Activated naive CD4-positive, alpha-beta T cell treated with anti-CD3 and anti-CD28 coated beads, Interleukin-2, amount 50 U/mL, for 72 hours (primary cell): ENCODE results near the gene RAX. TPM values are rescaled to one million over a fixed set of nuclear protein-coding genes. Genes with fewer than 3 reads are reported as not detected.

Experiments
- ATAC-seq, 2 donors: fragments of 150-1000 bp; cut with Tn5 transposase; 2 replicates each; pipeline ENCODE4 v1.10.0; 2021; ENCODE audit warnings: mild to moderate bottlenecking in 2 of 2, moderate library complexity in 2 of 2
- DNase-seq, 2 donors: peaks; one replicate each; pipeline ENCODE4 v3.0.0; 2021 to 2022; ENCODE audit warnings: low spot score in 2 of 2
- H3K27ac Mint-ChIP-seq, 2 donors: one replicate each; pipeline ENCODE4 v1.8.0; 2022; ENCODE audit warnings: mild to moderate bottlenecking in 2 of 2, mixed read lengths in 2 of 2
- H3K36me3 Mint-ChIP-seq, 2 donors: one replicate each; pipeline ENCODE4 v1.8.0; 2022; ENCODE audit warnings: mixed read lengths in 2 of 2
- H3K9me3 Mint-ChIP-seq, 2 donors: one replicate each; pipeline ENCODE4 v1.8.0; 2022; ENCODE audit warnings: mixed read lengths in 2 of 2
- total RNA-seq, 2 donors: library from RNA; stranded (reverse); gene quantifications; one replicate each; pipeline ENCODE4 v1.2.3, GENCODE V29; 2022

RAX gene
- total RNA-seq, 2 donors from 2014 or later: 0.56 TPM; not detected in 1

DNA sequence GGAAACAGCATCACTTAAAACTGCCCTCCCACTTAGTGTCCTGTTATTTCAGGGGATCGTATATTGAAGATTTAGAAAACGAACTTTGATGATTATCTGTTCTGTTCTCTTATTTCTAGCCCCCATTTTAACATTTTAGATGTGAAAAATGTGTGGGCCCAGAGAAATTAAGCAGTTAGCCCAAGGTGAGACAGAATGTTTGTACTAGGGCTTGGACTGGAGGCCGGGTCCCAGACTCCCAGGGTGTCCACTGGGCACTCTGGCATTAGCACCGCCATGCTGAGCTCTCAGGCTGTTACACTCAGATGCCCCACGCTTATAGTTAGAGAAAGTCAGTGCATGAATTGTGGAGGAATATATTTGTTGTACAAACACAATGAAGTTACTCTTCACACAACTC, 5.5 kb upstream of the RAX start:
- DNase-seq: no peak
- Mint-ChIP-seq H3K9me3 (no peaks in the 10 kb centered on the region), H3K27ac (no peak overlapping the region), H3K36me3 (peaks cover 0 to 6% of the 10 kb centered on the region in 2 donors)
- peak in 1 of 2 donors; percentile 9 for ATAC-seq

DNA sequence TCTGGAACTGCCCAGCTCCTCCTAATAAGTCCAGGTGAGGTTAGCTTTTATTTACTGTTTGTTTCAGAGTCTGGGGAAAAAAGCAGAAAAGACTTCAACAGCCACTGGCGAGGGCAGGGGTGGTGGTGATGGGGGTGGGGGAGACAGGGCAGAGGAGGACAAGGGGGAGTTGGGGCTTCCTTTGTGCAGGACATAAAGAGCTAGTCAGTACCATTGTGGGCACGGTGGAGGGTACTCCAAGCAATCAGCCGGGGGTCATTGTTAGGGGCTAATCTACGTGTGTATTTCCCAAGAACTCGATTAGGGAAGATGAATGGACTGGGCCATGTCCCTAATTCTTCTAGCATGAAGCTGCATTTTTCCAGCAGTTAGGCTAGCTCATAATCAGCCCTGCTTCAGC, 2.8 kb upstream of the RAX start:
- Mint-ChIP-seq H3K36me3 (peaks cover 0 to 6% of the 10 kb centered on the region in 2 donors), H3K9me3 (no peaks in the 10 kb centered on the region), H3K27ac (no peak overlapping the region)
- no peak for DNase-seq
- no peak for ATAC-seq

DNA sequence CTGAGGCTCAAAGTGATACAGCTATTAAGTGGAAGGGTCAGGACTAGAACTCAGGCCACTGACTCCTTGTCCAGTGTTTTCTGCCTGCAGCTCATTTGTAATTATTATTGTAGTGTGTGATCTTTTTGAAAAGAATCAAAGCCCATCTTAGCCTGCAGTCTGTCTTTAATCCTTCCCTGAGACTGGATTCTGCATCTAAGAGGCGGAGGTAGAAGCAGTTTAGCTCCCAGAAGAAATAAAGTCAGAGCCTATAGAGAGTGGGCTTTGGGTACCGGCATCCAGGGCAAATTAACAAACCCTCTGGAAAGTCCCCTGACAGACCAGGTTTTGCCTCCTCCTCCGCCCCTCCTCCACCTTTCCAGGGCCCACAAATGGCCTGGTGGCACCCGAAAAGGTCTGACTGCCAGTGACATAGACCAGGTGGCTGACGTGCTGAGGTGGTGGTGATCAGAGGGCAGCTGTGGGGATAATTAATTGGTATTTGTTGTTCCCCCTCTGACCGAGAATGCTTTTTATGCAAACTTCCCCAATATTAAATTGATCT, 2.2 kb upstream of the RAX start:
- H3K27ac Mint-ChIP-seq: no peak overlapping the region
- no peak for DNase-seq
- no peaks in the 10 kb centered on the region for H3K9me3 Mint-ChIP-seq
- ATAC-seq: no peak
- peaks cover 0 to 6% of the 10 kb centered on the region in 2 donors for H3K36me3 Mint-ChIP-seq

DNA sequence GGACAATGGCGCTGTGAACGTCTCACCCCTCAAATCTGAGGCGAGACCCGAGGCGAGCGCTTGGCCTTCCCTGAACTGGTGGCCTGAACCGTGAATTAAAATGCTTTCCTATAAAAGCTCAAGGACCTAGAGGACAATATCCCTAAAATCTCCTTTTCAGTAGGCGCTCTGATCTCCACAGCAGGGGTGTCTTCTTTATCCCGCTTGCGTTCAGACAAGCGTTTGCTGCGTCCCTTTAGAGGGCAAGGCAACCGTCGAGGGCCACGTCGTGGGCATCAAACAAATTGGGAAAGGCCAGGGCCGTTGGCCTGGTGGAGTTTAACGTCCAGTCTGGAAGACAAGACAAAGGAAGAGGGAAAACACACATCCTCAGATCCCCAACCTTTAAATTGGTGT, 1.3 kb upstream of the RAX start:
- DNase-seq (no peak), ATAC-seq (no peak)
- H3K9me3 Mint-ChIP-seq: no peaks in the 10 kb centered on the region
- H3K27ac Mint-ChIP-seq: no peak overlapping the region
- H3K36me3 Mint-ChIP-seq: peaks cover 0 to 9% of the 10 kb centered on the region in 2 donors

DNA sequence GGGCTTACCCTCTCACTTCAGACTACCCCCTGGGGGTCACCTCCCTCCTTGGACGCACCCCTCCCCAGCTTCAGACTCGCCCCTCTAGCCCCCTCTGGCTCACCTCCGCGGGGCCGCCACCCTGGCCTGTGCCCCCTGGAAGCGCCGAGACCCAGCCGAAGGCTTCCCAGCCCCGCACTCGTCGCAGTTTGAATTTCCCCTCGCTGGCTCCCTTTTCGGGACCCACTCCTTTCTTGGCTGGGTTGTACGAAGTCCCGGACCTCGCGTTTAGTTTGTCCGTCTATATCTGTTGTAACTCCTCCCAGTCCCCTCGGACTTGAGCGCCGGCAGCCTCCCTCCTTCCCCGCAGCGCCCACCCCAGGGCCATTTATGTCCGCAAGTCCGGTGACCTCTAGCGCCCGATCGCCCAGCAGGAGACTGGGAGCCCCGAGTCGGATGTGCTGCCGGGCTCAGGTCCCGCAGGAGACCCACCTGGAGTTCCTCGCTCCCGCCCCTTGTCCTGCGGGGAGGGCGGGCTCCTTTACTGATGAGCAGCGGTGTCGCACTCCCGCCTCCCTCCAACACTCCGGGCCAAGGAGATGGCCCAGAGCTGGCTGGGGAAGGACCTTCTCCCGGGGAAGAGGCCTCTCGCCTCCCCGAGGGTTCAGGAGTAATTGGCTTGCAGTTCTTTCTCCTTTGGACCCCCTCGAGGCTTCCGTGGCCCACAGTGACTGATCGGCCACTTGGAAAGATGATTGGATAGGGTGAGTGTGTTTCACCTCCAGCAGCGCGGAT, 692 bp upstream of the RAX start:
- peaks cover 0 to 11% of the 10 kb centered on the region in 2 donors for H3K36me3 Mint-ChIP-seq
- no peaks in the 10 kb centered on the region for H3K9me3 Mint-ChIP-seq
- DNase-seq (peak in 1 of 2 donors; percentile 8), ATAC-seq (no peak)
- H3K27ac Mint-ChIP-seq: no peak overlapping the region

DNA sequence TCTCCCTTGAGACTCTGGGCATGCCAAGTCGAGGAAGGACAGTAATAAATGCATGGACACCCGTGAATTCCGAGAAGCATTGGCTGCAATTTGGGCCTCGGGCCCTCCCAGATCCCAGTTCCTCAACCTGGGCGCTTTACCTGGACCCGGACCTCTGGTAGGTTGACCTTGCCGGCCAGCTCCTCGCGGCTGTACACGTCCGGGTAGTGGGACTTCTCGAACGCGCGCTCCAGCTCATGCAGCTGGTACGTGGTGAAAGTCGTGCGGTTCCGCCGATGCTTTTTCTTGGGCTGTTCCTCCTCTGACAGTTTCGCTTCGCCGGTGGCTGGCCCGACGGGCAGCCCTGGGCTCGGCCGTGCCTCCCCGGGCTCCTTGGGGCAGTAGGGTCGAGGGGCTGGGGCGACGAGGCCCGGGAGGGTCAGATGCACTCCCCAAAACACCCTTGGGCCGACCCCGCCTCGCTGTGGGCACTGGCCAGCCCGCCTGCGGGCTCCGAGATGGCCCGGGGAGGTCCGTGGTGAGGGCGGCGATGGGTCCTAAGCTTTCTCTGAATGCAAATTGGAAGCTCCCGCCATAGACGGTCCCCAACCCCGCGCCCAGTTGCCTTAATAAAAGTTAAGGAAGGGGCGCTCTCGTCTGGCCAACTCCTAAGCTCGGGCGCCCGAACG, 899 bp downstream of the RAX start:
- ATAC-seq: peak in 1 of 2 donors; percentile 25
- H3K36me3 Mint-ChIP-seq: peaks cover 0 to 11% of the 10 kb centered on the region in 2 donors
- no peak for DNase-seq
- no peak overlapping the region for H3K27ac Mint-ChIP-seq
- no peaks in the 10 kb centered on the region for H3K9me3 Mint-ChIP-seq

DNA sequence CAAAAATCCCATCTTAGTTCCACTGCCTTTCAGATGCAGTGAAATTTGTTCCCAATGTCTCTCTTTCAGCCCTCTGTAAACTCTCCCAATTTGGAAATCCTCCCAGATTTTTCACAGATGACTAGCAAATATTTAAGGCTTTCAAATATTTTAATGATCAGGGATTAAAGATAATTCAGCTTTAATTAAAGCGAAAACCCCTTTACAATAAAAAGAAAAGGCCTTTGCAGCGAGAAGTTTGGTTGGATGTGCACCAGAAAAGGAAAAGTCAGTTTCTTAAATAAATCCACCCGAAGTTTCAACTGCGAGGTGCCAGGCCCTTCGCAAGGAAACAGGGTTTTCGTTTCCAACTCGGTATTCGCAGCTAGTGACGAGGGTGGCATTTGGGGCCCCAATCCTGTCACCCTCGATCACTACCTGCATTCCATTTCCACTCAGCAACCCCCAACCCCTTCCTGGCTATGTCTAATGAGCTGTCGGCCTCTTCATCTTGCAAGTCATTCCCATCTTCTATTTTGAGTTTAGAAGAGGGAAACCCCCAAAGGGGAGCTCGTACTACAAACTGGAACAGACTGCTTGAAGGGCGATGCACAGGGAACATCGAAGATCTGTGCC, 1.5 kb downstream of the RAX start:
- no peaks in the 10 kb centered on the region for H3K9me3 Mint-ChIP-seq

DNA sequence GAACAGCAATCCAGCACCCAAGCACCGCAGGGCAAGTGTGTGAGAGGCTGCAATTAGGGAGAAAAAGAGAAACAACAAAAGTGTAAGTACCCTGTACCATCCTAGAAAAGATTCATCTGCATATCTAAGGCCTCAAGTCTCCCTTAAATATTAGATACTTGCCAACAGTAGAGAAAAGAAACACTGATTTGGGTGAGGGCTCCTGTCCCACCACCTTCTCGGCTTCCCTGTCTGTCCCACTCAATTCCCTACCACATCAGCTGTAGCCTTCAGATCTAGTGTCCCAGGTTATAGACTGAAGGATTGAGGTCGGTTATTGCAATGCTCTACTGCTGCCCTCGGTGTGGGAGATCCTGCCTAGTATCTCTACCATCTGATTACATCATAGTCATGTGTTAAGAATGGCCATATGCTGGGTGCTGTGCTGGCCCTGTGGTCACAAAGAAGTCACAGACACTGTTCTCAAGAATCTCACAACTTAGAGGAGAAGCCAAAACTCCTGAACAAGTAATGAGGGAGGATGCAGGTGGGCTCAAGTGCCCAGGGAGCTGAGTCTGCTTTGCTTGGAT, 2.5 kb downstream of the RAX start:
- Mint-ChIP-seq H3K9me3 (no peaks in the 10 kb centered on the region), H3K36me3 (peaks cover 0 to 11% of the 10 kb centered on the region in 2 donors), H3K27ac (no peak overlapping the region)
- no peak for ATAC-seq
- DNase-seq: no peak

More for the DNA sequence above, 1.5 kb downstream of the RAX start:
- peaks cover 0 to 11% of the 10 kb centered on the region in 2 donors for H3K36me3 Mint-ChIP-seq
- ATAC-seq: peak in 1 of 2 donors; percentile 26
- H3K27ac Mint-ChIP-seq: no peak overlapping the region
- DNase-seq: peak in 1 of 2 donors; percentile 8

DNA sequence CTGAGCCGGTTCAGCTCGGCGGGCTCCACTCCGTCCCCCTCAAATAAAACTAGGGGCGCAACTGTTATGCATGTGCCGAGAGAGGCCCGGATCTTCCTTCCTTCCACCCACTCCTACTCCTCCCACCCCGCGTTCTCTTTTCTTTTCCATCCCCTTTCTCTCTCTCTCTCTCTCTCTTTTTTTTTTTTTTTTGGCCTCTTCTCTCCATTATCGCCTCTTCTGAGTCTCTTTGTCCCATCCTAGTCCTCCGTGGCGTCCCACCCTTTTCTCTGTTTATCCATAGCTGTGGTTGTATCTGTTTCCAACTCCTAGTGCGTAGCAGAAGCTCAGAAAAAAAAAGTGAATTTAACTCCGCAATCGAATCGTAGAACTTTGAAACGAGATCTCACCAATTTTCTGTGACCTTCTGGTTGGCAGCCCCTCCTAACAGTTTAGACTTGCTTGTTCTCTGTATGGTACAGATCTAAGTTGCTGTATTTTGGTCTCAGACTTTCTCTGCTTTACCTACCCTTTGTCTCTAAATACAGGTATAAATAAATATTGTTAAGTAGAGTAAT, 3.6 kb downstream of the RAX start:
- peaks cover 0 to 9% of the 10 kb centered on the region in 2 donors for H3K36me3 Mint-ChIP-seq
- H3K9me3 Mint-ChIP-seq: no peaks in the 10 kb centered on the region
- peak overlapping the region in 1 of 2 donors; percentile 37 for H3K27ac Mint-ChIP-seq
- ATAC-seq: no peak
- DNase-seq: no peak

DNA sequence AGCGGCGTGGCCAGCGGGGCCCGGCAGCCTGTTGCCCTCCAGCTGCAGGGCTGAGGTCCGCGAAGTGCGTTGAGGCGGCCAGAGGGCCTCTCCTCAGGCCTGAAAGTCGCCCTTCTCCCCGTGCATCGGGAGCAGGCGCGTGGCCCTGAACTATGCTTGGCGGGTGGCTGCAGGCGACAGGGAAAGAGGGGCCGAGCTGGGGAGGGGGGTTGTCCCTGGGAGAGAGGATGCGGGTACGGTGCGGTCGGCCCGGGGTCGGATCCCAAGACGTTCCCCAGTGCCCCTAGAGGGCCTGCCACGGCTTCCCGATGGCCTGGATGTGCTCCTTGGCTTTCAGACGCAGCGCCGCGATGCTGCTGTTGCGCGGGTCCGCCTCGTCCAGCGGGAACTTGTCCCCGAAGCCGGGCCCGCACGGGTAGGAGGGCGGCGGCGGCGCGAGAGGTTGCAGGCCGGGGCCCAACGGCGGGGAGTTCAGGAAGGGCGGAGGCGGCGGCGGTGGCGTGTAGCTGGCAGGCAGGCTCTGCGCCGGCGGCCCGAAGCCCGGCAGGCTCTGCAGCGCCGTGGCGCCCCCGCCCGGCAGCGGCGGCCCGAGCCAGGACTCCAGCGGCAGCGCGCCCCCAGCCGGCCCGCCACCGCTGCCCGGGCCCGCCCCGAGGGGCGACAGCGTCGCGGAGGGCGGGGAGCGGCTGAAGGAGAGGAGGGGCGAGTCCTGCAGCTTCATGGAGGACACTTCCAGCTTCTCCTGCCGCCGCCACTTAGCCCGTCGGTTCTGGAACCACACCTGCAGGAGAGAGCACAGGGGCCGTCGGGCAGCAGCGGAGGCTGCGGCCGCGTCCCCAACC, 4.3 kb downstream of the RAX start:
- Mint-ChIP-seq H3K9me3 (no peaks in the 10 kb centered on the region), H3K36me3 (peaks cover 0 to 8% of the 10 kb centered on the region in 2 donors), H3K27ac (no peak overlapping the region)
- DNase-seq (peak in 1 of 2 donors; percentile 70), ATAC-seq (peak; percentile 67 to 75)

DNA sequence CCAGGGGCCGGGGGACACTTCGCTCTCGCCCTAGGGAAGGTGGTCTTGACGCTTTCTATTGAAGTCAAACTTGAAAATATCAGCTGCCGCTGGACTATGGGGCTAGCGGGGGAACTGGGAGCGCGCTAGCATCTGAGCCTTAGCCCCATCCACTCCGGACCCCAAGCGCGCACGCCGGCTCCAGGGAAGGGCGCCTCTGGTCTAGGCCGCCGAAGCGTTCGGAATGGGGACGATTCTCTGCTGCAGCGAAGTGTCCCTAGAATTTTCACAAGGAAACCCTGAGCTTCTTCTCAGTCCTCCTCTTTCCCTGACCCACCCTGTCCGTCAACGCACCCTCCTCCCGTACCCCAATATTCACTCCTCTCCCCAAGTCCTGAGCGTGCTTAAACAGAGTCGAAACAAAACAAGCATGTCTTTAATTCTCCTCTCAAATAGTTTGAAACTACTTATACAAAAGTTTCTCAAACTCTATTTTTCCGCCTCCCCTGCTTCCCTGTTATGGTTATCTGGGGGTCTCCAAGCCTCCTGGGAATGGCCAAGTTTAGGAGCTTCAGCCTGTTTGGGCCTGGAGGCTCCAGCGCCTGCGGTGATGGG, 5.0 kb downstream of the RAX start:
- H3K36me3 Mint-ChIP-seq: peaks cover 0 to 15% of the 10 kb centered on the region in 2 donors
- ATAC-seq (no peak), DNase-seq (peak in 1 of 2 donors; percentile 11)
- H3K27ac Mint-ChIP-seq: no peak overlapping the region
- H3K9me3 Mint-ChIP-seq: no peaks in the 10 kb centered on the region

DNA sequence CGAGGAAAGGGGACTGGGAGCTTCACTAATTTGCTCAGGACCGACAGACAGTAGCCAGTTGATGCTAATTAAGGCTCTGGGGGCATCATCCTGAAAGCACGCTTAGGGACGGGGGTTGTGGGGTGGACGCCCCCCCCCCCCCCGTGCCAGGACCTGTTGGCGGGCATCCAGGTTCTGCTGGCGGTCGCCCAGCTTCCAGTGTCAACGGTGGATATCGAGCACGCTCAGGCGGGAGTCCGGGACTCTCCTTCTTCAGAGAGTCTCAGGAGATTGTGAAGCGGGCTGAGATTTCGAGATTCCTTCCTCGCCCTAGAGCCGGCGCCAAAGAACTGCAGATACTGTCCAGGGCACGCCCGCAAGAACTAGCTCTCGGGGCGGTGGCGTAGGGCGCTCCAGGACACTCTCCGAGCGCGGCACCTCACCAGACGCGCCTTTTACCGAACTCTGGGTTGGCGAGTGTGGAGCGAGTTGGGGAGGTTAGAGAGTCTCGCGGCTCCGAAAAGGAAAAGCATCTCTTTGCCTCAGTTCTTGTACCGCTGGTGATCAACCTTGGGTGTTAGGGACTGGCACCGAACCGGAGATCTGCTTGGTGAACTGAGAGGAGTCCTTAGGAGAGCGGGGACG, 5.6 kb downstream of the RAX start:
- ATAC-seq (no peak), DNase-seq (peak in 1 of 2 donors; percentile 17)
- Mint-ChIP-seq H3K27ac (no peak overlapping the region), H3K36me3 (peaks cover 0 to 16% of the 10 kb centered on the region in 2 donors), H3K9me3 (no peaks in the 10 kb centered on the region)

DNA sequence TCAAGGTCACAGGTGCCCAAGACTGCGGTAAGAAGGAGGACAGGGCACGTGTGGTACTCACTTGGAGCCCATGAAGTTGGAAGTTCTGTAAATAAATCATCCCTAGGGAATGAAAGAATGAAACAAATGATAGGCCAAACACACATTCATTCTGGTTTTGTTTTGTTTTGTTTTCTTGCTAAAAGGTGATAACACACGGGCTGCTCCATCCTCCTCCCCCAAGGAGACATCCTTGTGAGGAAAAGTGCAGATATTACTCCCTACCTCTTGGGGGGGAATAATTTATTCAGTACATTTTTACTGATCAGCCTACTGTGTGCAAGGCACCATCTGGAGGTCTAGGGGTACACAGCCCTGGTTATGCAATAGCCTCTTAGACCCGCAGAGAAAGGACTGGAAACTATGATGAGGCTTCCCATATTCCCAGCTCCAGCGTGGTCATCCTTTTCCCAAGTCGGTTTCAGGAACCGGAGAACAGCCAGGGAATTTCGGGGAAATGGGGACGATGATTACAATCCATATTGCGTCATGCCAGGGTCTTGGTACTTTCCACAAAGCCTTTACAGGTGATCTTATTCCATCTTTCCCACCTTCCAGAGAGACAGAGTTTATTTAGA, 6.3 kb downstream of the RAX start:
- Mint-ChIP-seq H3K27ac (no peak overlapping the region), H3K36me3 (peaks cover 0 to 16% of the 10 kb centered on the region in 2 donors)
- ATAC-seq: no peak

DNA sequence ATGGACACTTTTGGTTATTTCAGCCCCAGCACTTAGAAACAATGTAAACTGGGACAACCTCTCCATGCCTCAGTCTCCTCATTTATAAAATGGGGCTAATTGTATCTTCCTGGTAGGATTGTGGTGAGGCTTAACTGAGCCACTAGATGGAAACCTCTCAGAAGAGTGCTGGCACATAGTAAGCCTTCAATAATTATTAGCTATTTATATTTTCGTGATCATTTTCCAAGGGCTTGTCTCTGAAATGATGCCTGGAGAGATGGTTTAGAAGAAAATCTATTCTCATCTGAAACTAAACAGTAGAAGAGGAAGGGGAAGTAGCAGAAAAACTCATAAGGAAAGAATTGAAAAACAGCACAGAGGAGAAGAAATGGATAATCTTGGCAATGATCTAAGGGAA, 6.8 kb downstream of the RAX start:
- ATAC-seq (no peak), DNase-seq (no peak)
- Mint-ChIP-seq H3K27ac (no peak overlapping the region), H3K36me3 (peaks cover 0 to 16% of the 10 kb centered on the region in 2 donors), H3K9me3 (no peaks in the 10 kb centered on the region)

More for the DNA sequence above, 6.3 kb downstream of the RAX start:
- DNase-seq: no peak
- H3K9me3 Mint-ChIP-seq: no peaks in the 10 kb centered on the region

DNA sequence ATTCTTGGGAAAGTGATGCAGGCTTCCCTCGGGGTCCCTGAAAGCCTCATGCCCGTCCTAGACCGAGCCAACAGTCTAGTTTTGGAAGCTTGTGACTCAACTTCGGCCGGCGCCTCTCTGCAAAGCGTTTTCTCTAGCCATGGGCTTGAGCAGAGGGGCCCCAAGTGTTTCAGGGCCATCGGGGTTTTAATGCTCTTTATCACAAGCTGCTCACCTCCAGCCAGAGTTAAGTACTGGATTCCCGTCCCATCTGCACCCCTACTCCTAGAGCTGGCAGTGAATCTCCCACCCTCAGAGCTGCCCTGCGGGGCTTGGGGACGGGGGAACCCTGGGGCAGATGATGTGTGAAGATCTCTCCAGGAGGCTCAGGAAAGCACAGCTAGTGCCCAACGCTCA, 7.3 kb downstream of the RAX start:
- H3K36me3 Mint-ChIP-seq: peaks cover 0 to 16% of the 10 kb centered on the region in 2 donors
- H3K27ac Mint-ChIP-seq: no peak overlapping the region
- H3K9me3 Mint-ChIP-seq: no peaks in the 10 kb centered on the region
- DNase-seq (no peak), ATAC-seq (no peak)
